ENCODE results near the gene FRAT1.

GRCh38 chr10:97338041-97338440 is 19.0 kb downstream of the FRAT1 start:
- TF ChIP-seq CTCF (conservative IDR thresholded peaks at IDR 0.05) = no peak
- TF ChIP-seq EZH2 (IDR thresholded peaks at IDR 0.05; ENCODE audit: low read depth) = no peak
